Liver (tissue), 9 donors: ENCODE results near the gene SIK2. TPM values are rescaled to one million over a fixed set of nuclear protein-coding genes. Genes with fewer than 3 reads are reported as not detected.

Source experiments
- DNase-seq: peaks from one replicate; pipeline ENCODE4 v3.0.0-alpha.2; 2017; ENCODE audit warnings: low spot score
- H3K27ac ChIP-seq, 2 donors: one replicate each; pipeline ENCODE4 v1.7.0; 2013; ENCODE audit warnings: inconsistent platforms in 2 of 2, low read length in 2 of 2, control low read depth in 1 of 2, low read depth in 1 of 2, mild to moderate bottlenecking in 1 of 2
- H3K27me3 ChIP-seq, 4 donors: one replicate each; pipeline versions ENCODE4 v1.6.1 to v1.7.0; 2013; ENCODE audit warnings: low read length in 3 of 4, inconsistent platforms in 1 of 4, mild to moderate bottlenecking in 1 of 4, moderate library complexity in 1 of 4; ENCODE audit not compliant: control insufficient read depth in 4 of 4, insufficient read depth in 4 of 4
- H3K36me3 ChIP-seq, 4 donors: one replicate each; pipeline versions ENCODE4 v1.6.1 to v1.7.0; 2013; ENCODE audit warnings: low read length in 3 of 4, mild to moderate bottlenecking in 3 of 4, low read depth in 1 of 4, moderate library complexity in 1 of 4; ENCODE audit not compliant: control insufficient read depth in 4 of 4, insufficient read depth in 3 of 4
- H3K4me1 ChIP-seq, 4 donors: one replicate each; pipeline versions ENCODE4 v1.6.1 to v1.7.0; 2013; ENCODE audit warnings: low read length in 3 of 4, mild to moderate bottlenecking in 3 of 4, moderate library complexity in 1 of 4; ENCODE audit not compliant: control insufficient read depth in 4 of 4, insufficient read depth in 4 of 4
- H3K4me3 ChIP-seq, 3 donors: one replicate each; pipeline versions ENCODE4 v1.6.1 to v1.7.0; 2013; ENCODE audit warnings: low read length in 3 of 3, control low read depth in 1 of 3, low read depth in 1 of 3, mild to moderate bottlenecking in 1 of 3
- H3K9ac ChIP-seq, 2 donors: one replicate each; pipeline ENCODE4 v1.7.0; 2013; ENCODE audit warnings: low read length in 2 of 2, mild to moderate bottlenecking in 2 of 2, moderate library complexity in 2 of 2, control low read depth in 1 of 2, low read depth in 1 of 2
- H3K9me3 ChIP-seq, 4 donors: one replicate each; pipeline versions ENCODE4 v1.6.1 to v1.7.0; 2013; ENCODE audit warnings: low read length in 3 of 4; ENCODE audit not compliant: control insufficient read depth in 4 of 4
- ATF3 ChIP-seq: IDR thresholded peaks from 2 replicates; pipeline ENCODE4 v1.6.1; 2016; ENCODE audit warnings: antibody characterized with exemption
- CTCF ChIP-seq: fragments of 150-350 bp; IDR thresholded peaks from 2 replicates; pipeline ENCODE4 v1.5.1; 2017; ENCODE audit warnings: improper control_type of control experiment, low read depth, low read length; ENCODE audit not compliant: missing input control
- EGR1 ChIP-seq, 2 donors: IDR thresholded peaks; 2 replicates each; pipeline ENCODE4 v1.6.1; 2016 to 2018; ENCODE audit warnings: antibody characterized with exemption in 2 of 2, low read depth in 2 of 2
- FOXA1 ChIP-seq: IDR thresholded peaks from 2 replicates; pipeline ENCODE4 v1.6.1; 2016; ENCODE audit warnings: antibody characterized with exemption
- FOXA2 ChIP-seq: IDR thresholded peaks from 2 replicates; pipeline ENCODE4 v1.6.1; 2016; ENCODE audit warnings: antibody characterized with exemption
- GABPA ChIP-seq, 2 donors: IDR thresholded peaks in 1 of 2; conservative IDR thresholded peaks in 1 of 2; 2 replicates each; pipeline ENCODE4 v1.6.1; 2016; ENCODE audit warnings: antibody characterized with exemption in 2 of 2, mild to moderate bottlenecking in 1 of 2, moderate library complexity in 1 of 2
- HNF4A ChIP-seq, 2 donors: conservative IDR thresholded peaks; 2 replicates each; pipeline ENCODE4 v1.6.1; 2016; ENCODE audit warnings: antibody characterized with exemption in 2 of 2, mild to moderate bottlenecking in 2 of 2
- HNF4G ChIP-seq: IDR thresholded peaks from 2 replicates; pipeline ENCODE4 v1.6.1; 2016; ENCODE audit warnings: antibody characterized with exemption
- JUND ChIP-seq, 2 donors: IDR thresholded peaks; 2 replicates each; pipeline ENCODE4 v1.6.1; 2016; ENCODE audit warnings: antibody characterized with exemption in 2 of 2
- MAX ChIP-seq: IDR thresholded peaks from 2 replicates; pipeline ENCODE4 v1.6.1; 2016; ENCODE audit warnings: antibody characterized with exemption
- NR2F2 ChIP-seq: IDR thresholded peaks from 2 replicates; pipeline ENCODE4 v1.6.1; 2016; ENCODE audit warnings: antibody characterized with exemption
- RAD21 ChIP-seq, 2 donors: IDR thresholded peaks; 2 replicates each; pipeline ENCODE4 v1.6.1; 2016; ENCODE audit warnings: antibody characterized with exemption in 2 of 2, mild to moderate bottlenecking in 2 of 2
- REST ChIP-seq: IDR thresholded peaks from 2 replicates; pipeline ENCODE4 v1.6.1; 2016; ENCODE audit warnings: antibody characterized with exemption, mild to moderate bottlenecking
- RXRA ChIP-seq, 2 donors: IDR thresholded peaks; 2 replicates each; pipeline ENCODE4 v1.6.1; 2017 to 2018; ENCODE audit warnings: antibody characterized with exemption in 2 of 2, mild to moderate bottlenecking in 1 of 2
- SP1 ChIP-seq: IDR thresholded peaks from 2 replicates; pipeline ENCODE4 v1.6.1; 2018; ENCODE audit warnings: antibody characterized with exemption, mild to moderate bottlenecking
- TAF1 ChIP-seq: conservative IDR thresholded peaks from 2 replicates; pipeline ENCODE4 v1.6.1; 2016; ENCODE audit warnings: antibody characterized with exemption, mild to moderate bottlenecking
- YY1 ChIP-seq: IDR thresholded peaks from 2 replicates; pipeline ENCODE4 v1.6.1; 2016; ENCODE audit warnings: antibody characterized with exemption, mild to moderate bottlenecking
- WGBS: extraction: QIAGEN DNeasy Blood & Tissue Kit; methylation state at CpG from one replicate; pipeline ENCODE4 v1.1.7; 2013; 5-methylcytosine and 5-hydroxymethylcytosine counted together
- polyA plus RNA-seq, 2 donors: library from polyadenylated mRNA; stranded (reverse) in 1 of 2; unstranded in 1 of 2; fragments of 200-250 nt in 1 of 2; fragments of >200 nt in 1 of 2; fragmentation: Nextera tagmentation in 1 of 2; extraction: Ambion mirVana in 1 of 2; gene quantifications; one replicate each; pipeline versions ENCODE4 v1.2.1 to v1.2.3, GENCODE V29; 2013 to 2015
- total RNA-seq, 2 donors: library from RNA; depleted of rRNA; stranded (reverse); fragments of >200 nt; gene quantifications; one replicate each; pipeline ENCODE4 v1.2.3, GENCODE V29; 2014
- TF ChIP-seq, protein P1 (sequence below): IDR thresholded peaks from 2 replicates; pipeline ENCODE4 v1.6.1; 2016; ENCODE audit warnings: antibody characterized with exemption
- donor health status: healthy.
- donor health status: healthy.
- donor health status: healthy.
- donor health status: healthy.
- donor health status: healthy.

Gene SIK2
- total and polyA plus RNA-seq, 4 donors = 6.5 to 15.0 (median 9.3) TPM

GRCh38 chr11:111756097-111756496 is 153.8 kb downstream of the SIK2 start (continued):
- TF ChIP-seq, protein P1, sequence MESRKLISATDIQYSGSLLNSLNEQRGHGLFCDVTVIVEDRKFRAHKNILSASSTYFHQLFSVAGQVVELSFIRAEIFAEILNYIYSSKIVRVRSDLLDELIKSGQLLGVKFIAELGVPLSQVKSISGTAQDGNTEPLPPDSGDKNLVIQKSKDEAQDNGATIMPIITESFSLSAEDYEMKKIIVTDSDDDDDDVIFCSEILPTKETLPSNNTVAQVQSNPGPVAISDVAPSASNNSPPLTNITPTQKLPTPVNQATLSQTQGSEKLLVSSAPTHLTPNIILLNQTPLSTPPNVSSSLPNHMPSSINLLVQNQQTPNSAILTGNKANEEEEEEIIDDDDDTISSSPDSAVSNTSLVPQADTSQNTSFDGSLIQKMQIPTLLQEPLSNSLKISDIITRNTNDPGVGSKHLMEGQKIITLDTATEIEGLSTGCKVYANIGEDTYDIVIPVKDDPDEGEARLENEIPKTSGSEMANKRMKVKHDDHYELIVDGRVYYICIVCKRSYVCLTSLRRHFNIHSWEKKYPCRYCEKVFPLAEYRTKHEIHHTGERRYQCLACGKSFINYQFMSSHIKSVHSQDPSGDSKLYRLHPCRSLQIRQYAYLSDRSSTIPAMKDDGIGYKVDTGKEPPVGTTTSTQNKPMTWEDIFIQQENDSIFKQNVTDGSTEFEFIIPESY = no peak

- Histone ChIP-seq H3K4me1 (peaks cover 0 to 33% (median 14%) of the 10 kb centered on the region in 4 donors), H3K36me3 (peaks cover 9 to 59% (median 49%) of the 10 kb centered on the region in 4 donors), H3K27ac (peak overlapping the region; percentile 6 to 51), H3K4me3 (no peak overlapping the region), H3K9me3 (no peaks in the 10 kb centered on the region), H3K9ac (peak overlapping the region in 1 of 2 donors; percentile 21), H3K27me3 (no peaks in the 10 kb centered on the region)
- TF ChIP-seq GABPA (IDR thresholded peaks at IDR 0.05 in 1 of 2, conservative IDR thresholded peaks at IDR 0.05 in 1 of 2) (no peak), ATF3 (no peak), TAF1 (no peak), NR2F2 (no peak), EGR1 (IDR thresholded peaks at IDR 0.05; ENCODE audit: low read depth in 2 of 2) (no peak), MAX (no peak), RXRA (IDR thresholded peaks at IDR 0.05) (no peak)
- no peak for DNase-seq
Measured at GRCh38 chr11:111759376-111759775, 157.1 kb downstream of the SIK2 start.

GRCh38 chr11:111759778-111760407 is 157.6 kb downstream of the SIK2 start:
- H3K4me1 ChIP-seq = peaks cover 0 to 38% (median 17%) of the 10 kb centered on the region in 4 donors
- H3K27ac ChIP-seq = peak overlapping the region; percentile 6 to 51
- DNase-seq = no peak

More at GRCh38 chr11:111759778-111760407, 157.6 kb downstream of the SIK2 start:
- no peaks in the 10 kb centered on the region for H3K27me3 ChIP-seq
- no peak overlapping the region for H3K4me3 ChIP-seq
- H3K9ac ChIP-seq = peak overlapping the region in 1 of 2 donors; percentile 21
- H3K9me3 ChIP-seq = no peaks in the 10 kb centered on the region
- H3K36me3 ChIP-seq = peaks cover 8 to 55% (median 44%) of the 10 kb centered on the region in 4 donors
- TF ChIP-seq JUND (IDR thresholded peaks at IDR 0.05) (no peak), EGR1 (IDR thresholded peaks at IDR 0.05; ENCODE audit: low read depth in 2 of 2) (no peak), HNF4G (no peak), ATF3 (no peak), NR2F2 (no peak), FOXA1 (no peak), REST (no peak), HNF4A (conservative IDR thresholded peaks at IDR 0.05) (no peak), GABPA (IDR thresholded peaks at IDR 0.05 in 1 of 2, conservative IDR thresholded peaks at IDR 0.05 in 1 of 2) (no peak), CTCF (no peak), MAX (no peak), SP1 (no peak), FOXA2 (no peak), RAD21 (IDR thresholded peaks at IDR 0.05) (no peak), RXRA (IDR thresholded peaks at IDR 0.05) (no peak), YY1 (no peak), TAF1 (no peak)
- TF ChIP-seq, protein P1 = no peak
- WGBS = 76% methylated on average over 5 of the region's 5 CpGs
